SW480 (cell line): Measurements from ENCODE around the gene TECPR2.
"Not testable (repeated sequence)": the region's sequence is repeated elsewhere in the genome, so short reads cannot be mapped to it uniquely, and the experiment has no call there.

ENCODE experiments used
- DNase-seq: peaks from one replicate; pipeline ENCODE4 v3.0.0-alpha.2; 2016; ENCODE audit warnings: low spot score

TECPR2 gene

DNA sequence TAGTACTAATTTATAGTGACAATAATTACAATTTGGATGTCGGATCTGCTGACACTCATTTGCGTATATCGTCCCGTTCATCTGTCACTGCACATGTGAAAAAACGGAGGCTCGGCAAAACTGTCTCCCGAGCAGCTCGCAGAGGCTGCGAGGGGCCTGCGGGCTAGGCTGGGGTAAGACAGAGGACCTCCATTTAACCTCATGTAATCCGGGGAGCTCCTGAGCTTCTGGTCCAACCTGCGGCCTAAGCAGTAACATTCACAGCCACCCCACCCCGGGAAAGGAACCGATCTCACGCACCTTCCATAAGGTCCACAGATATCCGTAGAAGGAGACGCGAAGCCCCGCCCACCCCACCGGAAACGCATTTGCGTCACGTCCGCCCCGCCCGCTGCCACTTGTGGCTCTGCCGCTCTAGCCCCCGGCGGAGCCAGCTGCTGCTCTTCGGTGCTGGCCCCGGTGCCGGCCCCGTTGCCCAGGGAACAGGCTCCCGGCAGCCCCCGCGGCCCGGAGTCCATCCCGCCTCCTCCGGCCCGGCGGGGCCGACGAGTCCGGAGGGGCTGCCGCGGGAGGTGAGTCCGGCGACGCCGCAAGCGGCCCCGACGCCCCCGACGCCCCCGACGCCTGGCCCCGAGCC, at the start of gene TECPR2, which contains the start of gene CINP:
Gene TECPR2 (plus strand): TSS at position 397 of the 637 bp plus-strand sequence. CDS start 13,781 bp downstream, outside the sequence.
Gene CINP (minus strand): TSS at position 346 of the 637 bp plus-strand sequence. CDS start 39 bp downstream, at position 307.
- peak; percentile 98 for DNase-seq

DNA sequence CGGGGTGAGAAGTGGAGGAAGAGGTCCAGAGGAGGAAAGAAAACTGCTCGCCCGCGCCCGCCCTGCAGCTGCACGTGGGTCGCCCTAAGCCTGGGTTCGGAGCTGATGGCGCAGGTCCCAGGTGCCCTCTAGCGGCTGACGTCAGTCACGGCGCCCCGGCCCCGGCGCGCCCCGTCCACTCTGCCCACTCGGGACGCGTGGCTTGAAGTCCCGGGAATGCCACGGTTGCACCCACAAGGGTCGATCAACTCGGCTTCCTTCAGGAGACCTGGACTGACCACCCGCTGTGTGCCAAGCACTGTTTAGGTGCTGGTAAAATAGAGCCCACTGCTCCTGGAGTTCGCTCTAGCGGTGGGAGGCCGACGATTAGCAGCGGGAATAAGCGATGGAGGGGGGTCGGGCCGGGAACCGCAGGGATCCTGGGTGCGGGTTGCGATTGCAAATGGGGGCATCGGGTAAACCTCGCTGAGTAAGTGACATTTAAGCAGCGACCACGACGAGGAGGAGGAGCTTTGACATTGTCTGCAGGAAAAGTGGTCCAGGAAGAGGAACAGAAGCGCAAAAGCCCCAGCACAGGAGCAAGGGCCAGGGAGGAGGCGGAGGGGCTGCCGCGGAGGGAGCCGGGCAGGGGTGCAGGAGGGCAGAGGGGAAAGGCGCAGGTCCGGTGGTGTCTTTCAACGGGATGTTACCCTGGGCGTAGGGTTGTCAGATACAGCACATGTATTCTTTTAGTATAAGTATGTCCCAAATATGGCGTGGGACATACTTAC, 48.3 kb upstream of the TECPR2 start:
- peak; percentile 86 for DNase-seq

- DNase-seq, result no peak
Observed at GRCh38 chr14:102315121-102315520, 47.6 kb upstream of the TECPR2 start.

DNA sequence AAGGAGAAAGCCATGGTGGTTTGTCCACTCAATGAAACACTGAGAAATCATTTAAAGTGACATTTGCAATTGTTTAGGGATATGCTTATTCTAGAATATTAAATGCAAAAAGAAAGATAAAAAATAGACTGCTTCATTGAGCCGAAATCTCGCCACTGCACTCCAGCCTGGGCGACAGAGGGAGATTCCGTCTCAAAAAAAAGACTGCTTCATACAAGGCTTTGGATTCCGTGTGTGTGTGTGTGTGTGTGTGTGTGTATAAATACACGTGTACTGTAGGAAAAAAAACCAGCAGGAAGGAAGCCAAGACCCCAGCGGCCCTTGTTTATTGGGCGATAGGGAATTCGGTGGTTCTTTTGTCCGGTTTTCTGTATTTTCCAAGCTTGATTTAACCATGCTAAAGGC, 46.4 kb upstream of the TECPR2 start:
- DNase-seq, result peak; percentile 61

- peak; percentile 92 for DNase-seq
Observed at GRCh38 chr14:102316743-102317563, 45.8 kb upstream of the TECPR2 start.

DNA sequence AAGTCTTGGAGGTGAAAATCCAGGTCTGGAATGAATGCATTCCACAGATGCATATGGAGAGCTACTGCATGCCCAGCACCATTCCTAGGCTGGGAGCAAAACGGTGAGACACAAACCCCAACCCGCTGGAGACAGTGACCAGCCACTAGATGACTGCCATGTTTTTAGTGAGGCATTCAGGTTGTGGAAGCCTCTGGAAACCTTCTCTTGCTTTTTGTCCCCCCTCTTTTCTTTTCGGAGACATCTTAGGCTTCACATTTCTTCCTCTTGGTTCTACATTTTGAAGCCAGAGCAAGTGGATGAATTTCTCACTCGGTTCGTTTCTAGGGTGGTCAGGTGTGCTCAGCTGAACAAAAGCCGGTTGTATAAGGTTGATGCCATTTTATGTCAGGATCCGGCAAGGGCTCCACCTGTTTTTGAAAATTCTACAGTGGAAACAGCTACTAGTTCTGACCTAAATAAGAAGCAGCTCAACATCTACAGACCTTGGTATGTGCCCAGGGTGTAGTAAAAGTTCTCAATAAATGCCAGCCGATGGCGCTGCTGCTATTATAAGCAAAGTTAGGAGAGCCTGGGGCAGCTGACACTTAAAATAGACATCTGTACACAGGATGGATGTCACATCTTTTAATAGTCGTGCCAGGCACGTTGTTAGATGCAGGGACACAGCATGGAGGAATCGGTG, 45.0 kb upstream of the TECPR2 start:
- DNase-seq, result peak; percentile 62

DNA sequence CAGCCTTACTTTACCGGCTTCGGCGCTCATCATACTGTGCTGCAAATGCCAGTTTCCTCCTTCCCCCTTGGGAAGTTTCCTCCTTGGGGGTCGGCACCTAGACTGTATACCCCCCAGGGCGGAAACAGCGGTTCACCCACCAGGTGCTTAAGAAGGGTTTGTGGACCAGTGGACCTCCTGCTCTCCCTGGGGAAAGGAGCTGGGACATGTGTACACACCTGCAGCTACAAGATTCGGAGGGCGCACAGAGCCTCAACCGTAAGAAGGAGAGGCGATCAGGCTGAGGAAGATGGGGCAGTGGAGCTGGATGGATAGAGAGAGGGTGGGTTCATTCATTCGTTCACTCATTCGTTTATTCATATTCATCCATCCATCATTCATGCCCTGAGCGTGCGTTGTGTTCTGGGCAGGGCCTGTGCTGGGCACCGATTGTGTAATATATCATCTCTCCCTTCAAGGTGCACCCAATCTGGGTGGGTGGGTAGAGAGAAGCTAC, 43.9 kb upstream of the TECPR2 start:
- DNase-seq, result no peak

DNA sequence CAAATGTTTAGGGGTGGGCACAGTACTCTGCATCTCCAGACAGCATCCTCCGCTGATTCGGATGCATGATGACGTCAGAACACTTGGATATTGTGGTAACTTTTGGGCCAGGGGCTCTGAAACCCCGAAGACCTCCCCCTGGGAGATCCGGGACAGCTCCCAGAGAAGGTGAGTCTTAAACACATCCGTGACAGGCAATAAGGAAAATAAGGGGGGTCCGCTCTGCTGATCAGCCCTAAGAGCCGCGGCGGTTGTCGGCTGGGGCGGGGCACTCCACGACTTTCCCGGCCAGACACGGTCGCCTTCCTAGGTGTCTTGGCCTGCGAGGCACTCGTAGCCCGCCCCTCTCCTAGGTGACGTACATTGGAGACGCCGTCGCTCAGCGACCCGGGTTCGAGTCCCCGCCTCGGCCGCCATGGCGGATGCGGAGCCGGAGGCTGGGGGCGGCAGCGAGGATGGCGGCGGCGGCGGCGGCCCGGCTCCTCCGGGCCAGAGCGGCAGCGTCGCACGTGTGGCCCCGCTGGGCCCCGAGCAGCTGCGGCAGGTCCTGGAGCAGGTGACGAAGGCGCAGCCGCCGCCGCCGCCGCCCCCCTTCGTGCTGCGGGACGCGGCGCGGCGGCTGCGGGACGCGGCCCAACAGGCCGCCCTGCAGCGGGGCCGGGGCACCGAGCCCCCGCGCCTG, 43.2 kb upstream of the TECPR2 start, which contains the start of gene ZNF839:
Gene ZNF839 (plus strand): TSS at position 396 of the 682 bp plus-strand sequence. CDS start 20 bp downstream, at position 416.
- DNase-seq, result peak; percentile 89

DNA sequence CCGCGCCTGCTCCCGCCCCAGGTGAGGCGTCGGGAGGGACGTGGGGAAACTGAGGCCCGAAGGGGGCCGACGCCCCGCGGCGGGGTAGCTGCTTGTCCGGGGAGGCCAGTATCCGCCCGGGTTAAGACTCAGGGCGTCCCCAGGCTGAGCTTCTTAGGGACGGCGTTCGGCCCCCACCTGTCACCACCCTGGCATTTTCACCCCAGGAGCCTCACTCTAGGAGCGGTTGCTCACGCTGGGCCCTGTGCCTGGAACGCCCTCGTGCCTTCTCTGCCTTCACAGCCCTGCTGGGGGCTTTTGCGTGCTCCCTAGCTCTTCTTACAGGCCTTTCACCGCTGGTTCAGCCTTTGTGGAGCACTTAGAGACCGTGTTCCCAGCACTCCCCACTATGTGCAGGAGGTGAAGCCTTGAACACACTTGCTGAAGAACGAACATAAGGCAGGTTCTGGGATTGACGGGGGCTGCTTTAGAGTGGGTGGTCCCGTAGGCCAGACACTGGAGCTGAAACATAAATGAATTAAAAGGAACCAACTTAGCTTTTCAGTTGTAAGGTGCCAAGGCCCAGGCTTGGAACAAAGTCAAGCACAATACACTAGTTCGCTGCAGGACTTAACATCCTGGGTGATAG, 42.6 kb upstream of the TECPR2 start:
- DNase-seq, result peak; percentile 47

DNA sequence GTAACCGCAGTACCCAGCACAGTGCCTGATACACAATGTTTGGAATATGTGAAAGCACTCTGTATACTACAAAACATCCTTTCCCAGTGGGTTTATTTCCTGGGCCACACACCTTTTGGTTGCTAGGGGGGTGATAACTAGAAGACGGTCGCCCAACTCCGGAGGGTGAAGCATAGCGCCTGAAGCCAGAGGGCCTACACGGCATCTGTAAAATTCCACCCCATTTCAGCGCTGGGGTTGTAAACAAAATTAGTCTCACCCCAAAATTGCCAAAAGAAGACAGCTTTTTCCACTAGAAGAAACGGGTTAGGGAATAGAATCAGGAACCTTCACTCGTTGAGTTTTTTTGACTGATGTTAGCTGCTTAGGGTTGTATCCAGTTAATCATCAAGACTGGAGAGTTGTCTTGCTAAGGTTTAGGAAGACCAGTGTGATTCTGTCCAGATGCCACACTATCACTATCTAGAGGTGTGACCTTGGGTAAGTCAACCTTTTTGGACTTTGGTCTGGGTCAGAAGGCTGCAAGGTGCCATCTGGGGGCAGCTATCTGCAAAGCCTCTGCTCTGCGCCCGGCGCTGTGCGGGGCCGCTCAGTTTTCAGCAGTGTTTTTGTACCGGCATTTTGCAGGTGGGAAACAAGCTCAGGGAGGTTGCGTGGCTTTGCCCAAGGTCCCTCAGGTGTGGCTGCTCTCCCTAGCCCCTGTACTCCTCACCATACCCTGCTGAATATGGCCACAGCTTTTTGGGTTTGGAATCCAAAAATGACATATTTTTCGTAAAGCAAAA, 41.9 kb upstream of the TECPR2 start:
- DNase-seq, result no peak

DNA sequence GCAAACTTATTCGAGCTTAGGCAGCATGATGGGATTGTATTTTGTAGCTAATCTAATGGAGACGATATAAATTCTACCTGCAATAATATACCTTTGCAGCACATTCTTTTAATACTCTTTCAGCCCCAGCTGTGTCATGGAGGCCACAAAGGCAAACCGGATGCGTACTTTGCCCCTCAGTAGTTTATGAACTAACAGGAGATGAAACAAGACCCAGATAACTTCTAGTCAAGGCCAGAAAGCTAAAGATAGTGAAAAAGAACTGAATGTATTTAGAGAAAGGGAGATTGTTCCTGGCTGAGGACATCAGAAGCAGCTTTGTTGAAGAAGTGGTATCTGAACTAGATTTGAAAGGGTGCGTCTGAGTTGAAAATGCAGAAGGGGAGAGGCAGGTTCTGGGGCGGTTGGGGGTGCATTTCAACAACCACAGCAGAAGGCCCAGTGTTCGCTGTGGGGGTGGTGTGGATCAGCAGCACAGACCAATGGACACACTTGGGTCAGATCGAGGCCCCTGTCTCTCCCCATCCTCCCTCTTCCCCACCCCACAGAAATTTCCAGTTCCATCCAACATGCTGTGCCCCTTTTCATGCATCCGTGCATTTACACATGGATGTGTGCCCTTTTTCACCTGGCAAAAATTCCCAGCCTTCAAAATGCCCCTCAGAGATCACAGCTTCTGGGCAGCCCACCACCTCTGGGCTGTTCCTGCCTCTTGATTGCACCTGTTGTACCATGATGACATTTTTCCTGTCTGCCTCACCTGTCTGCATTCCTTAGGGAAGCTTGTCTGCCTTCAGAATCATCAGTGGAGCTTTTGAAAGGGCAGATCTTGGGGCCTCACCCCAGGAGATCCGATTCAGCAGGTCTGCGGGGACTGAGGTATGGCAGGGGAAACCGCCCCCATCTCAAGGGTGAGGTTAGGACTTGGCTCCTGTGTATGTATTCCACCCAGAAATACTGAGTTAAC, 41.0 kb upstream of the TECPR2 start:
- no peak for DNase-seq

GRCh38 chr14:102323102-102323501, 39.6 kb upstream of the TECPR2 start:
- DNase-seq, result peak; percentile 68

DNA sequence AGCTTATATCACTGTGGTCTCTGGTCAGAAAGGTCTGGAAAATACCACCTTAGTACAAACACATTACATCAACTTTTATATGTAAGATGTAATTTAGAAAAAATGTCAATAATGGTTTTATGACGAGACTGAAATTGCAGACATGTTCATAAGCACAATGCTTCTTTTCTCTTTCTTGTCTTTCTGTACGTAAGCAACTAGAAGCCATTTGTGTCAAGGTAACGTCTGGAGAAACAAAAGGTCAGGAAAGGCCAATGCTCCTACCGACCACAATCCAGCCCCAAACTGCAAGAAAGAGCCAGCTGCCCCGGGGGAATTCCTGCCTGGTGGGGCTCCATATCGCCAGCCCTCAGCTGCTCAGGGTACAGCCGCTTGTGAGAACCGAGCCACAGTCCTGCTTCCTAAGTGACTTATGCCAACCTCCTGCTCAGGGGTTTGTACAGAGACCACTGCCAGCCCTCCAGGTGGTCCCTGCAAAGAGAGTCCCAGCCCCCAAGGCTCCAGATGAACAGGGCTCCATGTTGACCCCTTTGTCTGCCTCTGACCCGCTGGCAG, 36.9 kb upstream of the TECPR2 start:
- DNase-seq, result no peak

DNA sequence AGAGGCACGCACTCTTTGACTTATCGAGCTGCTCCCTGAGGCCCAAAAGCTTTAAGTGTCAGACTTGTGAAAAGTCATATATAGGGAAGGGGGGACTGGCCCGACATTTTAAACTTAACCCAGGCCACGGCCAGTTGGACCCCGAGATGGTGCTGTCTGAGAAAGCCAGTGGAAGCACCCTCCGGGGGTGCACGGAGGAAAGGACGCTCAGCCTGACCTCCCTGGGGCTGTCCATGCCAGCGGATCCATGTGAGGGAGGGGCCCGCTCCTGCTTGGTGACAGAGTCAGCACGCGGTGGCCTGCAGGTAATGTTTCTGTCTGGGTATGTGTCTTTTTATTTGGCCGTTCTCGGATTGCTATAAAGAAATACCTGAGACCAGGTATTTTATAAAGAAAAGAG, 36.2 kb upstream of the TECPR2 start:
- DNase-seq, result no peak

DNA sequence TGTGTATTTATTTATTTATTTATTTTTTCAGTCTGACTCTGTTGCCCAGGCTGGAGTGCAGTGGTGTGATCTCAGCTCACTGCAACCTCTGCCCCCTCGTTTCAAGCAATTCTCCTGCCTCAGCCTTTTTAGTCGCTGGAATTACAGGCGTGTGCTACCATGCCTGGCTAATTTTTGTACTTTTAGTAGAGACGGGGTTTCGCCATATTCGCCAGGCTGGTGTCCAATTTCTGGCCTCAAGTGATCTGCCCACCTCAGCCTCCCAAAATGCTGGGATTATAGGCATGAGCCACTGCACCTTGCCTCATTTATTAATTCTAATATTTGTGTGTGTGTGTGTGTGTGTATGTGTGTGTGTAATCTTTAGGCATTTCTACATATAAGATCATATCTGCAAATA, 33.4 kb upstream of the TECPR2 start:
- DNase-seq, result not testable (repeated sequence)

DNA sequence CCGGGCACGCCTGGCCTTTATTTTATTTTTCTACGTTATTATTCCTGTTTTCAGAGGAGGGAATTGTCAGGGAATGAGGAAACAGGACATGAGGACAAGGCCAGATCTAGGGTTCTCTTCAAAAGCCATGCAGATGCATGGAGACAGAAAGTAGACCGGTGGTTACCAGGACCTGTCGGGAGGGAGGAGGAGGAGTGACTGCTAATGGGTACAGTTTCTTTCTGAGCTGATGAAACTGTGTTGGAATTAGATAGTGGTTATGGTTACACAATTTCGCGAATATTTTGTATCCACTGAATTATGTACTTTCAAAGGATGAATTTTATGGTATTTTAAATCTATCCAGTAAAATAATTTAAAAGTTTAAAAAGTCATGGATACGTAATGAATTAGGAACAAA, 31.9 kb upstream of the TECPR2 start:
- no peak for DNase-seq

GRCh38 chr14:102333390-102333789, 29.4 kb upstream of the TECPR2 start:
- no peak for DNase-seq
